GM23248 (cell line): ENCODE results near the gene DHTKD1.

ENCODE experiments used
- EZH2 ChIP-seq: fragments of 200-600 bp; sonication (generic); IDR thresholded peaks from 2 replicates; pipeline ENCODE4 v1.6.1; 2018; ENCODE audit warnings: antibody characterized with exemption, mild to moderate bottlenecking; ENCODE audit not compliant: insufficient read depth, poor library complexity, severe bottlenecking
- EZH2phosphoT487 ChIP-seq: fragments of 200-600 bp; sonication (generic); IDR thresholded peaks from 2 replicates; pipeline ENCODE4 v1.6.1; 2018; ENCODE audit warnings: antibody characterized with exemption, moderate library complexity, mild to moderate bottlenecking, low read depth; ENCODE audit not compliant: insufficient read depth

DNA sequence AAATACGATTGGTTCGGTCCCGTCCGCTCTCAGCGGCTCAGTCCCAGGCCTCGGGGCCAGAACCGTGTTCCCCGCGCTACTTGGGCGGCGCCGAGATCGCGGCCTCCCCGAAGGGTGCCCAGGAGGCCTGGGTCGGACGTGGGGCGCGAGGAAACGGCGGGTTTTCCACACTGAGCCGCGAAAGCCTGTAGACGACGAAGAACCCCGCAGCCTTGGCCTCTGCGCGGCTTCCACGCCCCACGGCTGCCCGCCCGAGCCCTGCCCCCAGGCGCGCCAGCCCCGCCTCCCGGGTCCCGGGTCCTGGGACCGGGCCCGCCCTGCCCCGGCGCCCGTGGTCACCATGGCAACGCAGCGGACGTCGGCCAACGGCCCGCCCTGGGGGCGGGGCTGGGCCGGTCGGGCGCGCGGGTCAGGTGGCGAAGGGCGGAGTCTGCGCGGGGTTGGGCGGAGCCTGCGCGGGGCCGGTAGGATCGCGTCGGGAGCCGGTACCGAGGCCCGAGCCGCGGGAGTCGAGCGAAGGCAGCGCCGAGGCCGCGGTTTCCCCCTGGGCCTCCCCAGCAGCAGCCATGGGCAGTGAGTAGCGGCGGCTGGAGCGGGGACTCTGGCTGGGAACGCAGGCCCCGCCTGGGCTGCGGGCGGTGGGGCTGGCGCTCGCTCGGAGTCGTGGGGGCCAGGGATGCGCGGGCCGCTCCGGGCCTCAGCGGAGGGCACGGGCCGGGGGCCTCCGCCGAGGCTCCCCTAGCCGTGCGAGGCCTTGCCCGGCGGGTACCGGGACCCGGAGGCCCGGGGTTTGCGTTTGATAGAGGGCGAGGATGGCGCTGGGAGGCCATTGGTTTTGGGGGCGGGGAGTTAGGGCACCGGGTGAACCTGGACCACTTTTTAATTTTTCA lies 60.7 kb downstream of the DHTKD1 start, which contains the start of gene SEC61A2:
- no peak for TF ChIP-seq EZH2phosphoT487
- TF ChIP-seq EZH2: no peak
